Activated naive CD4-positive, alpha-beta T cell (primary cell): ENCODE results near the gene GRAMD4.

Experiments used
- DNase-seq, 4 experiments: peaks; one replicate each; lab custom pipeline; 2025; lab: John Stamatoyannopoulos, UW

GRAMD4 gene

GRCh38 chr22:46723882-46724281, 103.7 kb downstream of the GRAMD4 start:
- DNase-seq = no peak

- no peak for DNase-seq
These were observed 104.9 kb downstream of the GRAMD4 start for GRCh38 chr22:46725096-46725495.

GRCh38 chr22:46726066-46726985, 106.1 kb downstream of the GRAMD4 start:
- DNase-seq = no peak

- no peak for DNase-seq
These were observed 106.8 kb downstream of the GRAMD4 start for GRCh38 chr22:46726986-46727317.

- DNase-seq = no peak
These were observed 107.7 kb downstream of the GRAMD4 start for GRCh38 chr22:46727813-46728364.

GRCh38 chr22:46728470-46728869, 108.3 kb downstream of the GRAMD4 start:
- no peak for DNase-seq
